GM18517 (cell line): ENCODE data around the gene HPN.
"Not testable (repeated sequence)": the region's sequence is repeated elsewhere in the genome, so short reads cannot be mapped to it uniquely, and the experiment has no call there.

Experiments
- ATAC-seq: cut with Tn5 transposase; IDR thresholded peaks from one replicate; pipeline ENCODE4 v1.9.1; 2021; ENCODE audit warnings: mild to moderate bottlenecking, moderate library complexity; ENCODE audit not compliant: unreplicated experiment

Gene HPN

GRCh38 chr19:35008891-35009341 is 32.6 kb upstream of the HPN start:
- ATAC-seq: no peak

GRCh38 chr19:35009424-35010415 is 31.8 kb upstream of the HPN start:
- no peak for ATAC-seq

- no peak for ATAC-seq
These were observed 30.3 kb upstream of the HPN start for GRCh38 chr19:35011091-35011689.

- no peak for ATAC-seq
These were observed 29.5 kb upstream of the HPN start for GRCh38 chr19:35011737-35012682.

GRCh38 chr19:35013041-35013819 is 28.3 kb upstream of the HPN start:
- ATAC-seq: no peak

- ATAC-seq: no peak
These were observed 27.4 kb upstream of the HPN start for GRCh38 chr19:35013820-35014754.

- not testable (repeated sequence) for ATAC-seq
These were observed 26.7 kb upstream of the HPN start for GRCh38 chr19:35014774-35015173.

- ATAC-seq: no peak
These were observed 26.1 kb upstream of the HPN start for GRCh38 chr19:35015270-35015953.

GRCh38 chr19:35015954-35016351 is 25.6 kb upstream of the HPN start:
- no peak for ATAC-seq

- ATAC-seq: no peak
These were observed 24.0 kb upstream of the HPN start for GRCh38 chr19:35017507-35017906.

GRCh38 chr19:35018379-35018778 is 23.1 kb upstream of the HPN start:
- no peak for ATAC-seq

GRCh38 chr19:35019144-35019543 is 22.4 kb upstream of the HPN start:
- no peak for ATAC-seq

GRCh38 chr19:35021016-35021415 is 20.5 kb upstream of the HPN start:
- ATAC-seq: no peak

- ATAC-seq: no peak
These were observed 19.9 kb upstream of the HPN start for GRCh38 chr19:35021596-35021995.

- no peak for ATAC-seq
These were observed 19.1 kb upstream of the HPN start for GRCh38 chr19:35022460-35022859.

- ATAC-seq: no peak
These were observed 18.1 kb upstream of the HPN start for GRCh38 chr19:35023428-35023827.

GRCh38 chr19:35024095-35024494 is 17.4 kb upstream of the HPN start:
- ATAC-seq: no peak

- no peak for ATAC-seq
These were observed 15.6 kb upstream of the HPN start for GRCh38 chr19:35025969-35026368.

GRCh38 chr19:35026418-35026817 is 15.1 kb upstream of the HPN start:
- no peak for ATAC-seq
